ENCODE data around the gene DPH2. TPM values are rescaled to one million over a fixed set of nuclear protein-coding genes. Genes with fewer than 3 reads are reported as not detected.

Gene DPH2
- total RNA-seq, 2 experiments from 2014 or later, result 10.3 to 12.0 TPM

GRCh38 chr1:43982808-43983207 is 13.0 kb downstream of the DPH2 start:
- no peak overlapping the region for H3K27ac Mint-ChIP-seq
- Histone ChIP-seq H3K36me3 (ENCODE audit: insufficient read depth, low read length) (peaks cover 7% of the 10 kb centered on the region), H3K4me3 (ENCODE audit: low read length) (no peak overlapping the region), H3K27me3 (ENCODE audit: control insufficient read depth in 1 of 2, insufficient read depth in 2 of 2, low read length in 2 of 2) (peaks cover 5 to 7% of the 10 kb centered on the region in 2 experiments), H3K27ac (ENCODE audit: low read depth in 1 of 2, low read length in 2 of 2) (no peak overlapping the region), H3K9me3 (ENCODE audit: control insufficient read depth in 1 of 2, insufficient read depth in 1 of 2, low read length in 2 of 2) (no peaks in the 10 kb centered on the region), H3K4me1 (ENCODE audit: insufficient read depth, low read length) (peaks cover 23% of the 10 kb centered on the region)
- H3K36me3 Mint-ChIP-seq (ENCODE audit: low read depth), result peaks cover 15% of the 10 kb centered on the region
- POLR2A ChIA-PET, result no interaction called here
- intact Hi-C loops (cut with DNase I, micrococcal nuclease), result no loop called here
- TF ChIP-seq, protein P1, sequence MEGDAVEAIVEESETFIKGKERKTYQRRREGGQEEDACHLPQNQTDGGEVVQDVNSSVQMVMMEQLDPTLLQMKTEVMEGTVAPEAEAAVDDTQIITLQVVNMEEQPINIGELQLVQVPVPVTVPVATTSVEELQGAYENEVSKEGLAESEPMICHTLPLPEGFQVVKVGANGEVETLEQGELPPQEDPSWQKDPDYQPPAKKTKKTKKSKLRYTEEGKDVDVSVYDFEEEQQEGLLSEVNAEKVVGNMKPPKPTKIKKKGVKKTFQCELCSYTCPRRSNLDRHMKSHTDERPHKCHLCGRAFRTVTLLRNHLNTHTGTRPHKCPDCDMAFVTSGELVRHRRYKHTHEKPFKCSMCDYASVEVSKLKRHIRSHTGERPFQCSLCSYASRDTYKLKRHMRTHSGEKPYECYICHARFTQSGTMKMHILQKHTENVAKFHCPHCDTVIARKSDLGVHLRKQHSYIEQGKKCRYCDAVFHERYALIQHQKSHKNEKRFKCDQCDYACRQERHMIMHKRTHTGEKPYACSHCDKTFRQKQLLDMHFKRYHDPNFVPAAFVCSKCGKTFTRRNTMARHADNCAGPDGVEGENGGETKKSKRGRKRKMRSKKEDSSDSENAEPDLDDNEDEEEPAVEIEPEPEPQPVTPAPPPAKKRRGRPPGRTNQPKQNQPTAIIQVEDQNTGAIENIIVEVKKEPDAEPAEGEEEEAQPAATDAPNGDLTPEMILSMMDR (IDR thresholded peaks at IDR 0.05), result no peak
- H3K4me3 Mint-ChIP-seq, result no peak overlapping the region
- H3K9me3 Mint-ChIP-seq, result no peaks in the 10 kb centered on the region
- no peak for ATAC-seq (ENCODE audit: poor library complexity)
- H3K4me1 Mint-ChIP-seq (ENCODE audit: low read depth), result peaks cover 14% of the 10 kb centered on the region
- peaks cover 13% of the 10 kb centered on the region for H3K27me3 Mint-ChIP-seq
- CTCF ChIA-PET, result no interaction called here
- DNase-seq, result no peak

DNA sequence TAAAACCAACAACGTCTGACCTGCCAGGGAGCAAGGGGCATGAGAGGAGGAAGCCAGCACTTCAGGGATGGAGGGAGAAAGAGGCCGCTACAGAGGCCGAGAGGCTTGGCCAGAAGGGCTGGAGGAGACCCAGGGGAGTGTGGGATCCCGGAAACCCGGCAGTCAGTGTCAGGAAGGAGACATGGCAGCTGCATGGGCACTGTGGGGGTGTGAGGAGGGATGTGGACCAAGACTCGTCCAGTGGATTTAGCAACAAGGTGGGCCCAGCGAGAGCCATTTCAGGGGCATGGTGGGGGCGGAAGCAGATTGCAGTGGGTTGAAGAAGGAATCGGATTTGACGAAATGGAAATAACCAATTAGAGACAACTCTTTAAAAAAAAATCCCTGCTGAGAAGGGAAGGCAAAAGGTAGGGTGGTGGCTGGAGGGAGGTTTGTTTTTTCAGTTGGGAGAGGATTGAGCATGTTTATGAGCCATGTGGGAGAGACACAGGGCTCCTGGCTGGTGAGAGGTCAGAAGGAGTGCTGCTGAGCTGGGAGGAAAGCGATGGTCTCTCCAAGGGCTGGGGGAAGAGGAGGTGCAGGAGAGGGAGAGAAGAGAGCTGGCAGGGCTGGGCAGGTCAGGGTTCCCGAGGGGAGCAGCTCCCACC is 13.6 kb downstream of the DPH2 start:
- no peak overlapping the region for H3K4me3 ChIP-seq (ENCODE audit: low read length)
- DNase-seq (no peak), ATAC-seq (ENCODE audit: poor library complexity) (no peak)
- Mint-ChIP-seq H3K27me3 (peaks cover 13% of the 10 kb centered on the region), H3K9me3 (no peaks in the 10 kb centered on the region), H3K4me3 (no peak overlapping the region), H3K27ac (no peak overlapping the region), H3K4me1 (ENCODE audit: low read depth) (peaks cover 9% of the 10 kb centered on the region), H3K36me3 (ENCODE audit: low read depth) (peaks cover 10% of the 10 kb centered on the region)
- peaks cover 18% of the 10 kb centered on the region for H3K4me1 ChIP-seq (ENCODE audit: insufficient read depth, low read length)
- intact Hi-C loops (cut with DNase I, micrococcal nuclease), result no loop called here
- POLR2A ChIA-PET, result no interaction called here
- CTCF ChIA-PET, result no interaction called here
- H3K9me3 ChIP-seq (ENCODE audit: control insufficient read depth in 1 of 2, insufficient read depth in 1 of 2, low read length in 2 of 2), result no peaks in the 10 kb centered on the region
- no peak overlapping the region for H3K27ac ChIP-seq (ENCODE audit: low read depth in 1 of 2, low read length in 2 of 2)
- TF ChIP-seq, protein P1 (IDR thresholded peaks at IDR 0.05), result no peak
- peaks cover 5 to 7% of the 10 kb centered on the region in 2 experiments for H3K27me3 ChIP-seq (ENCODE audit: control insufficient read depth in 1 of 2, insufficient read depth in 2 of 2, low read length in 2 of 2)
- H3K36me3 ChIP-seq (ENCODE audit: insufficient read depth, low read length), result peaks cover 1% of the 10 kb centered on the region

- DNase-seq, result no peak
- peaks cover 3% of the 10 kb centered on the region for H3K36me3 Mint-ChIP-seq (ENCODE audit: low read depth)
Observed at GRCh38 chr1:43984855-43985254, 15.0 kb downstream of the DPH2 start.

More at GRCh38 chr1:43984855-43985254, 15.0 kb downstream of the DPH2 start:
- CTCF ChIA-PET, result no interaction called here
- ATAC-seq (ENCODE audit: poor library complexity), result no peak
- Histone ChIP-seq H3K4me1 (ENCODE audit: insufficient read depth, low read length) (peaks cover 9% of the 10 kb centered on the region), H3K9me3 (ENCODE audit: control insufficient read depth in 1 of 2, insufficient read depth in 1 of 2, low read length in 2 of 2) (no peaks in the 10 kb centered on the region), H3K27ac (ENCODE audit: low read depth in 1 of 2, low read length in 2 of 2) (no peak overlapping the region), H3K4me3 (ENCODE audit: low read length) (no peak overlapping the region), H3K36me3 (ENCODE audit: insufficient read depth, low read length) (no peaks in the 10 kb centered on the region), H3K27me3 (ENCODE audit: control insufficient read depth in 1 of 2, insufficient read depth in 2 of 2, low read length in 2 of 2) (peaks cover 3 to 4% of the 10 kb centered on the region in 2 experiments)
- intact Hi-C loops (cut with DNase I, micrococcal nuclease), result no loop called here
- Mint-ChIP-seq H3K4me1 (ENCODE audit: low read depth) (peaks cover 2% of the 10 kb centered on the region), H3K9me3 (no peaks in the 10 kb centered on the region), H3K4me3 (no peak overlapping the region), H3K27me3 (peaks cover 10% of the 10 kb centered on the region), H3K27ac (no peak overlapping the region)
- TF ChIP-seq, protein P1 (IDR thresholded peaks at IDR 0.05), result no peak
- POLR2A ChIA-PET, result no interaction called here

All from CD4-positive, alpha-beta T cell (primary cell).